PC-3 (cell line): ENCODE data around the gene TRAPPC10. TPM values are rescaled to one million over a fixed set of nuclear protein-coding genes. Genes with fewer than 3 reads are reported as not detected.

Experiments
- ATAC-seq: fragments of 200-7000 bp; cut with Tn5 transposase; 2 replicates; pipeline ENCODE4 v1.9.1; 2020; ENCODE audit warnings: mild to moderate bottlenecking, moderate library complexity
- BruUV-seq: library from RNA; stranded (reverse); fragments of 400-500 nt; replicated peaks from 2 replicates; lab custom pipeline; 2021; lab: Mats Ljungman, UMichigan
- CTCF ChIA-PET: fragments of 300-600 bp; sonication (Branson Sonifier 250); formaldehyde crosslinking; loops from one replicate; lab custom pipeline; 2022; ENCODE audit warnings: antibody characterized with exemption; lab: Charles Lee
- POLR2A ChIA-PET: fragments of 300-600 bp; sonication (Branson Sonifier 250); formaldehyde crosslinking; loops from one replicate; lab custom pipeline; 2022; ENCODE audit warnings: antibody characterized with exemption; ENCODE audit not compliant: unreplicated experiment; lab: Charles Lee
- DNase-seq: peaks from one replicate; pipeline ENCODE4 v3.0.0-alpha.2; 2015
- H2AFZ ChIP-seq: fragments of 300-600 bp; sonication (generic); 2 replicates; pipeline ENCODE4 v1.6.0; 2016; ENCODE audit warnings: antibody characterized with exemption, low read length
- H3F3A ChIP-seq: fragments of 300-600 bp; sonication (generic); one replicate; pipeline ENCODE4 v1.6.0; 2017; ENCODE audit warnings: antibody characterized with exemption, low read length, control low read depth, mild to moderate bottlenecking; ENCODE audit not compliant: unreplicated experiment
- H3K27ac ChIP-seq: fragments of 300-600 bp; sonication (generic); 2 replicates; pipeline ENCODE4 v1.5.1; 2016; ENCODE audit warnings: mild to moderate bottlenecking, low read length
- H3K27me3 ChIP-seq: fragments of 300-600 bp; sonication (generic); 2 replicates; pipeline ENCODE4 v1.6.1; 2016; ENCODE audit warnings: low read length, mixed read lengths
- H3K36me3 ChIP-seq: fragments of 300-600 bp; sonication (generic); 2 replicates; pipeline ENCODE4 v1.6.1; 2016; ENCODE audit warnings: low read depth, mixed run types, low read length, mixed read lengths
- H3K4me1 ChIP-seq: fragments of 300-600 bp; sonication (generic); 2 replicates; pipeline ENCODE4 v1.5.1; 2016; ENCODE audit warnings: low read length; ENCODE audit not compliant: insufficient read depth
- H3K4me2 ChIP-seq: fragments of 300-600 bp; sonication (generic); 2 replicates; pipeline ENCODE4 v1.6.0; 2016; ENCODE audit warnings: low read length
- H3K4me3 ChIP-seq: fragments of 300-600 bp; sonication (generic); 2 replicates; pipeline ENCODE4 v1.5.1; 2016; ENCODE audit warnings: mild to moderate bottlenecking, low read length, mixed read lengths
- H3K79me2 ChIP-seq: fragments of 300-600 bp; sonication (generic); 2 replicates; pipeline ENCODE4 v1.6.1; 2017; ENCODE audit warnings: low read length, mixed read lengths
- H3K9ac ChIP-seq: fragments of 300-600 bp; sonication (generic); 2 replicates; pipeline ENCODE4 v1.6.0; 2016; ENCODE audit warnings: mild to moderate bottlenecking, low read length
- H3K9me2 ChIP-seq: fragments of 300-600 bp; sonication (generic); replicated peaks from 2 replicates; pipeline ENCODE4 v1.6.1; 2016; ENCODE audit warnings: mixed run types, low read length, mixed read lengths
- H3K9me3 ChIP-seq: fragments of 300-600 bp; sonication (generic); 2 replicates; pipeline ENCODE4 v1.6.1; 2016; ENCODE audit warnings: low read length, mixed read lengths
- H4K20me1 ChIP-seq: fragments of 300-600 bp; sonication (generic); 2 replicates; pipeline ENCODE4 v1.6.1; 2016; ENCODE audit warnings: low read length, mixed read lengths
- CTCF ChIP-seq: fragments of 300-600 bp; sonication (generic); conservative IDR thresholded peaks from 2 replicates; pipeline ENCODE4 v1.5.1; 2017; ENCODE audit warnings: antibody characterized with exemption, low read depth, mild to moderate bottlenecking, low read length
- EZH2 ChIP-seq: fragments of 300-600 bp; sonication (generic); IDR thresholded peaks from one replicate; pipeline ENCODE4 v1.6.1; 2017; ENCODE audit warnings: antibody characterized with exemption, mild to moderate bottlenecking, low read length; ENCODE audit not compliant: unreplicated experiment
- EZH2phosphoT487 ChIP-seq: fragments of 300-600 bp; sonication (generic); IDR thresholded peaks from 2 replicates; pipeline ENCODE4 v1.6.1; 2018; ENCODE audit warnings: mild to moderate bottlenecking, antibody characterized with exemption, low read length, borderline replicate concordance
- intact Hi-C: fragments of 100-400 bp; cut with micrococcal nuclease; formaldehyde crosslinking; loops from 2 replicates; pipeline ENCODE4 v1.9.0; 2023
- total RNA-seq: library from RNA; depleted of rRNA; stranded (reverse); fragments of >200 nt; gene quantifications from 2 replicates; pipeline ENCODE4 v1.2.3, GENCODE V29; 2014

The TRAPPC10 gene
- total RNA-seq, 1 experiment from 2014 or later = 31.4 TPM

DNA sequence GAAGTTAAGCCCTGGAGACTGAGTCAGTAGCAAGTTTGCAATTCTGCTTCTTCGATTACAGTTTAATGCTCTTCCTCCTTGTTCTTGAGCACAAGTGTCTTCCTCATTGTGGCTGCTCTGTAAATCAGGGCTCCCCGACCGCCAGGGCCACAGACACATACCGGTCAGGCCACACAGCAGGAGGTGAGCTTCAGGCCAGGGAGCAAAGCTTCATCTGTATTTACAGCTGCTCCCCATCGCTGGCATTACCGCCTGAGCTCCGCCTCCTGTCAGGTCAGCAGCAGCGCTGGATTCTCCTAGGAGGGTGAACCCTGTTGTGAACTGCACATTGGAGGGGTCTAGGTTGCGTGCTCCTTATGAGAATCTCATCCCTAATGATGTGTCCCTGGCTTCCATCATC, 1.7 kb upstream of the TRAPPC10 start:
- no peak for ATAC-seq
- no peaks in the 10 kb centered on the region for H3K36me3 ChIP-seq
- no peak for DNase-seq
- TF ChIP-seq CTCF (no peak), EZH2 (no peak), EZH2phosphoT487 (no peak)
- peaks cover 5% of the 10 kb centered on the region for H3F3A ChIP-seq
- intact Hi-C loops = no loop called here
- H3K4me3 ChIP-seq = no peak overlapping the region
- no peak overlapping the region for H3K4me2 ChIP-seq
- no peak overlapping the region for H3K9ac ChIP-seq
- ChIA-PET CTCF (no interaction called here), POLR2A (no interaction called here)
- H4K20me1 ChIP-seq = peaks cover 27% of the 10 kb centered on the region
- H3K4me1 ChIP-seq = peaks cover 36% of the 10 kb centered on the region
- H3K9me2 ChIP-seq = no peaks in the 10 kb centered on the region
- H3K27me3 ChIP-seq = no peaks in the 10 kb centered on the region
- H3K9me3 ChIP-seq = no peaks in the 10 kb centered on the region
- H3K27ac ChIP-seq = no peak overlapping the region
- H2AFZ ChIP-seq = no peak overlapping the region
- peaks cover 41% of the 10 kb centered on the region for H3K79me2 ChIP-seq
- no TSS peak for BruUV-seq

DNA sequence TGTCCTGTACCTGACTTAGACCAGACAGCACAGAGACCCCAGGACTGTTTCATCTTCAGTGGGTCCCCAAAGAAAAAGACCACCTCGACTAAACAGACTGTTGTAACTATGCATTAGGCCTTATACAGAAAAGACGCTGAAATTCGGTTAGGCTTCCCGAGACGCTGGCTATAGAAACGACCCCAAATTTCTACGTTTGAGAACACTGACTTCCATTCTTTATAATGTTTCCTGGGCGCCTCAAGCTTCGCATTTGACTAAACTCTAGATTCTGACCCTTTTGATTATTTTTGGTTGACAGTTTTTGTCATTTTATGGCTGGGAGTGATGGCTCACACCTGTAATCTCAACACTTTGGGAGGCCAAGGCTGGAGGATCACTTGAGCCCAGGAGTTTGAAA, 986 bp upstream of the TRAPPC10 start:
- Histone ChIP-seq H2AFZ (no peak overlapping the region), H3K4me2 (peak overlapping the region; percentile 94), H3K27ac (no peak overlapping the region), H3F3A (peaks cover 5% of the 10 kb centered on the region), H3K4me1 (peaks cover 29% of the 10 kb centered on the region), H3K4me3 (peak overlapping the region; percentile 93), H3K79me2 (peaks cover 48% of the 10 kb centered on the region), H4K20me1 (peaks cover 31% of the 10 kb centered on the region), H3K9ac (peak overlapping the region; percentile 97), H3K27me3 (no peaks in the 10 kb centered on the region), H3K36me3 (no peaks in the 10 kb centered on the region), H3K9me2 (no peaks in the 10 kb centered on the region), H3K9me3 (no peaks in the 10 kb centered on the region)
- intact Hi-C loops = no loop called here
- ATAC-seq = no peak
- TF ChIP-seq EZH2 = no peak
- TF ChIP-seq EZH2phosphoT487 = no peak
- TF ChIP-seq CTCF = no peak
- CTCF ChIA-PET = no interaction called here
- POLR2A ChIA-PET = no interaction called here
- TSS peak; percentile 87 for BruUV-seq
- no peak for DNase-seq
